Left ventricle myocardium inferior (tissue), 1 donor: ENCODE data around the gene MORN4. TPM values are rescaled to one million over a fixed set of nuclear protein-coding genes. Genes with fewer than 3 reads are reported as not detected.

Experiments used
- DNase-seq: peaks from one replicate; pipeline ENCODE4 v3.0.0-alpha.2; 2020
- H3K27ac ChIP-seq: fragments of 200-600 bp; replicated peaks from 2 replicates; pipeline ENCODE4 v1.8.0; 2021
- H3K27me3 ChIP-seq: fragments of 200-600 bp; 2 replicates; pipeline ENCODE4 v1.8.0; 2021; ENCODE audit warnings: low read depth
- H3K36me3 ChIP-seq: fragments of 200-600 bp; 2 replicates; pipeline ENCODE4 v1.8.0; 2021
- H3K4me1 ChIP-seq: fragments of 200-600 bp; 2 replicates; pipeline ENCODE4 v1.8.0; 2021
- H3K4me3 ChIP-seq: fragments of 200-600 bp; 2 replicates; pipeline ENCODE4 v1.8.0; 2021; ENCODE audit warnings: mild to moderate bottlenecking, moderate library complexity
- H3K9me3 ChIP-seq: fragments of 200-600 bp; replicated peaks from 2 replicates; pipeline ENCODE4 v1.8.0; 2021
- intact Hi-C: fragments of 100-400 bp; cut with micrococcal nuclease; formaldehyde crosslinking; loops from one replicate; pipeline ENCODE4 v1.11.0; 2022
- total RNA-seq: library from RNA; stranded (reverse); fragmentation: NEBNext Ultra II Directional; extraction: Animal tissue kit (Norgen Biotek cat#: 25700); gene quantifications from one replicate; pipeline ENCODE4 v1.2.1, GENCODE V29; 2021
- TF ChIP-seq, protein P1 (sequence below): fragments of 200-600 bp; IDR thresholded peaks from 2 replicates; pipeline ENCODE4 v1.8.0; 2021; ENCODE audit warnings: antibody characterized with exemption, mild to moderate bottlenecking, borderline replicate concordance
- donor health status: DM: no; HTN: yes; CAD: no; lungs with severe emphysema.

MORN4 gene
- total RNA-seq, 1 donor from 2014 or later = 13.9 TPM

DNA sequence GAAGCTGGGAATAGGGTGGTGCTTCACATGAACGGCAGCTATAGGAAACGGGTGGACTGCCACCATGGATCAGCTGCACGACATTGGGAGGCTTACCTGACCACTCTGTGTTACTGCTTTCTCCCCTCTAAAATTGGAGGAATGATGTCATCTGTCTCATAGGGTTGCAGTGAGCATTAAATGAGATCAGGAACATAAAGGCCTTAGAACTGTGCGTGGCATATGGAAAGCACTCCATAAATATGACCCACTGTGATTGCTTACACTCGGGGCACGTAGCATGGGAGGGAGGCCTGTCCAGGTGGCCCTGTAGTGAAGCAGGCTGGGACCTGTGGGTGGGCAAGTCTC, 34.1 kb downstream of the MORN4 start:
- Histone ChIP-seq H3K4me1 (peaks cover 53% of the 10 kb centered on the region), H3K27ac (peak overlapping the region; percentile 93)
- intact Hi-C loops = no loop called here

DNA sequence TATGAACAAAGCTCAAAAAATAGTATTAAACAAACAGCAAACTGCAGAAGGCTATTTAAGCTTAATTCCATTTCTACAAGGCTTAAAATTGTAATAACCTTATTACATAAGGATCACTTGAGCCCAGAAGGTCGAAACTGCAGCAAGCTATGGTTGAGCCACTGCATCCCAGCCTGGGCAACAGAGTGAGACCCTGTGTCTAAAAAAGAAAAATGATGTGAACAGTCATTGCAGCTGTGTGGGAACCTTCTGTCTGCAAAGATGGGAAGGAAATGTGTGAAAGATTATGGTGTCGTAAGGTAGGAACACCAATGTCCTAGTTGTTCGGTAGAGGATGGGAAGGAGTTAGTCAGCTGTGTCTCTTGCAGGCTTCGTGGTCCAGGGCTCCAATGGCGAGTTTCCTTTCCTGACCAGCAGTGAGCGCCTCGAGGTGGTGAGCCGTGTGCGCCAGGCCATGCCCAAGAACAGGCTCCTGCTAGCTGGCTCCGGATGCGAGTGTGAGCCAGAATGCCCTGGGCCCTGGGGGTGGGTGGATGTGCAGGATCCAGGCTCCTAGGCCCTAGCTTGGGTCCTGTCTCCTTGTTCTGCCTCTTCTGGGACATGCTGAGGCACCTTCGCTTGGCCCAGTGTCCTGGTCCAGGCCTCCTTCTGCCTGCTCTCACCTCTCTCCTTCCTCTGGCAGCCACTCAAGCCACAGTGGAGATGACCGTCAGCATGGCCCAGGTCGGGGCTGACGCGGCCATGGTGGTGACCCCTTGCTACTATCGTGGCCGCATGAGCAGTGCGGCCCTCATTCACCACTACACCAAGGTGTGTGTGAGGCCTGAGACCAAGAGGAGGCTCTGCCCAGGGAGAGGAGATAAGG, 34.7 kb downstream of the MORN4 start:
- H3K4me1 ChIP-seq = peaks cover 58% of the 10 kb centered on the region

More for the DNA sequence above, 34.1 kb downstream of the MORN4 start:
- no peak for DNase-seq
- Histone ChIP-seq H3K4me3 (no peak overlapping the region), H3K9me3 (no peaks in the 10 kb centered on the region), H3K27me3 (no peaks in the 10 kb centered on the region), H3K36me3 (no peaks in the 10 kb centered on the region)
- TF ChIP-seq, protein P1, sequence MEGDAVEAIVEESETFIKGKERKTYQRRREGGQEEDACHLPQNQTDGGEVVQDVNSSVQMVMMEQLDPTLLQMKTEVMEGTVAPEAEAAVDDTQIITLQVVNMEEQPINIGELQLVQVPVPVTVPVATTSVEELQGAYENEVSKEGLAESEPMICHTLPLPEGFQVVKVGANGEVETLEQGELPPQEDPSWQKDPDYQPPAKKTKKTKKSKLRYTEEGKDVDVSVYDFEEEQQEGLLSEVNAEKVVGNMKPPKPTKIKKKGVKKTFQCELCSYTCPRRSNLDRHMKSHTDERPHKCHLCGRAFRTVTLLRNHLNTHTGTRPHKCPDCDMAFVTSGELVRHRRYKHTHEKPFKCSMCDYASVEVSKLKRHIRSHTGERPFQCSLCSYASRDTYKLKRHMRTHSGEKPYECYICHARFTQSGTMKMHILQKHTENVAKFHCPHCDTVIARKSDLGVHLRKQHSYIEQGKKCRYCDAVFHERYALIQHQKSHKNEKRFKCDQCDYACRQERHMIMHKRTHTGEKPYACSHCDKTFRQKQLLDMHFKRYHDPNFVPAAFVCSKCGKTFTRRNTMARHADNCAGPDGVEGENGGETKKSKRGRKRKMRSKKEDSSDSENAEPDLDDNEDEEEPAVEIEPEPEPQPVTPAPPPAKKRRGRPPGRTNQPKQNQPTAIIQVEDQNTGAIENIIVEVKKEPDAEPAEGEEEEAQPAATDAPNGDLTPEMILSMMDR = no peak

DNA sequence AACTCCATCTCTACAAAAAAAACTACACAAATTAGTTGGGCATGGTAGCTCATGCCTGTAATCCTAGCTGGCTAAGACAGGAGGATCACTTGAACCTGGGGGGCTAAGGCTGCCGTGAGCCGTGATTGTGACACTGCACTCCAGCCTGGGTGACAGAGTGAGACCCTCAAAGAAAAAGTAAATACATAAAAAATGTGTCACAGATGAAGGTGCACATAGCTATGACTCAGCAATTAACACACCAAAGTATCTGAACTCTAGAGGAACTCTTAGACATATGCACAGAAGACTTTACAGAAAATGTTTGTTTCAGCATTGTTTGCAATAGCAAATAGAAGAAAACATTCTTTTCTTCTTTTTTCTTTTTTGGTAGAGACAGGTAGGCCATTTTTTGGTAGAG, 35.5 kb downstream of the MORN4 start:
- H3K27ac ChIP-seq = peak overlapping the region; percentile 93
- intact Hi-C loops = no loop called here
- TF ChIP-seq, protein P1 = no peak
- DNase-seq = no peak
- no peak overlapping the region for H3K4me3 ChIP-seq
- H3K36me3 ChIP-seq = no peaks in the 10 kb centered on the region
- no peaks in the 10 kb centered on the region for H3K9me3 ChIP-seq
- no peaks in the 10 kb centered on the region for H3K27me3 ChIP-seq
- H3K4me1 ChIP-seq = peaks cover 66% of the 10 kb centered on the region

More for the DNA sequence above, 34.7 kb downstream of the MORN4 start:
- intact Hi-C loops = no loop called here
- Histone ChIP-seq H3K27ac (peak overlapping the region; percentile 93), H3K27me3 (no peaks in the 10 kb centered on the region), H3K4me3 (no peak overlapping the region), H3K36me3 (no peaks in the 10 kb centered on the region), H3K9me3 (no peaks in the 10 kb centered on the region)
- TF ChIP-seq, protein P1 = no peak
- DNase-seq = no peak

- Histone ChIP-seq H3K4me3 (peak overlapping the region; percentile 4), H3K4me1 (peaks cover 57% of the 10 kb centered on the region)
- intact Hi-C loops = no loop called here
These were observed 36.9 kb downstream of the MORN4 start for GRCh38 chr10:97596101-97597082.

GRCh38 chr10:97593421-97593820, 39.9 kb downstream of the MORN4 start:
- Histone ChIP-seq H3K27me3 (no peaks in the 10 kb centered on the region), H3K4me3 (no peak overlapping the region), H3K36me3 (no peaks in the 10 kb centered on the region), H3K4me1 (peaks cover 44% of the 10 kb centered on the region), H3K27ac (peak overlapping the region; percentile 93), H3K9me3 (no peaks in the 10 kb centered on the region)
- DNase-seq = no peak
- TF ChIP-seq, protein P1 = no peak
- intact Hi-C loops = no loop called here

More at GRCh38 chr10:97596101-97597082, 36.9 kb downstream of the MORN4 start:
- TF ChIP-seq, protein P1 = no peak
- DNase-seq = no peak
- H3K27me3 ChIP-seq = no peaks in the 10 kb centered on the region
- no peaks in the 10 kb centered on the region for H3K9me3 ChIP-seq
- no peaks in the 10 kb centered on the region for H3K36me3 ChIP-seq
- peak overlapping the region; percentile 93 for H3K27ac ChIP-seq
